ENCODE data around the gene DUSP28. TPM values are rescaled to one million over a fixed set of nuclear protein-coding genes. Genes with fewer than 3 reads are reported as not detected.

The DUSP28 gene
- total and polyA plus RNA-seq, 10 of the 15 experiments (the other 5 are each of a cell fraction or from before 2014, with no cell fraction given): 2.5 to 12.5 (median 6.4) TPM

GRCh38 chr2:240586198-240586918 lies 26.2 kb downstream of the DUSP28 start, which contains the start of gene CAPN10 (continued):
- TF ChIP-seq TCF7 (IDR thresholded peaks at IDR 0.05; ENCODE audit: borderline replicate concordance) (no peak), IRF3 (IDR thresholded peaks at IDR 0.05) (no peak), ATF3 (IDR thresholded peaks at IDR 0.05; ENCODE audit: borderline replicate concordance, extremely low read depth, low read depth, low read length) (peak; percentile 75; the same call in 1 of the 2 replicates), LARP7 (IDR thresholded peaks at IDR 0.05) (peak; percentile 89), KAT2A (conservative IDR thresholded peaks at IDR 0.05; ENCODE audit: control insufficient read depth, low read depth, low read length) (no peak), MEF2B (IDR thresholded peaks at IDR 0.05; ENCODE audit: partially characterized antibody, poor library complexity, severe bottlenecking) (peak; percentile 10), RELA (IDR thresholded peaks at IDR 0.05; ENCODE audit: borderline replicate concordance, partially characterized antibody) (peak; percentile 64), SKIL (IDR thresholded peaks at IDR 0.05; ENCODE audit: low read depth, poor library complexity, severe bottlenecking) (no peak), WRNIP1 (IDR thresholded peaks at IDR 0.05; ENCODE audit: borderline replicate concordance, low read depth, low read length) (no peak), ZNF274 (IDR thresholded peaks at IDR 0.05; ENCODE audit: insufficient read depth, insufficient read length) (no peak), E2F4 (IDR thresholded peaks at IDR 0.05; ENCODE audit: low read depth, low read length) (no peak), ETV6 (conservative IDR thresholded peaks at IDR 0.05 in 1 of 2, IDR thresholded peaks at IDR 0.05 in 1 of 2; ENCODE audit: borderline replicate concordance in 1 of 2, low read depth in 1 of 2) (no peak), SPI1 (IDR thresholded peaks at IDR 0.05; ENCODE audit: borderline replicate concordance, insufficient read depth, low read depth, low read length) (peak; percentile 84; the same call in 1 of the 2 replicates), RAD51 (IDR thresholded peaks at IDR 0.05) (peak; percentile 99), POLR2AphosphoS5 (IDR thresholded peaks at IDR 0.05; ENCODE audit: low read length) (peak; percentile 97), PKNOX1 (IDR thresholded peaks at IDR 0.05) (0 out of 2 replicates have a peak, but pooled peaks have one; percentile 5), STAT3 (IDR thresholded peaks at IDR 0.05; ENCODE audit: low read depth, low read length) (no peak), SREBF2 (IDR thresholded peaks at IDR 0.05; ENCODE audit: low read length) (no peak), ATF7 (IDR thresholded peaks at IDR 0.05; ENCODE audit: low read depth) (peak; percentile 47), RFX5 (IDR thresholded peaks at IDR 0.05; ENCODE audit: low read depth, low read length) (no peak), SUPT20H (IDR thresholded peaks at IDR 0.05; ENCODE audit: borderline replicate concordance, control insufficient read depth, low read depth, low read length) (no peak), ESRRA (IDR thresholded peaks at IDR 0.05; ENCODE audit: low read length) (no peak), CREM (IDR thresholded peaks at IDR 0.05; ENCODE audit: low read depth) (peak; percentile 94), TARDBP (IDR thresholded peaks at IDR 0.05; ENCODE audit: borderline replicate concordance) (peak; percentile 91)
